Type B pancreatic cell (in vitro differentiated cells): ENCODE measurements around the gene MKNK2. TPM values are rescaled to one million over a fixed set of nuclear protein-coding genes. Genes with fewer than 3 reads are reported as not detected.

Experiments used
- DNase-seq: peaks from one replicate; pipeline ENCODE4 v3.0.0; 2021; ENCODE audit warnings: mixed read lengths; ENCODE audit not compliant: unreplicated experiment; ENCODE audit errors: extremely low spot score
- H3K27ac Mint-ChIP-seq: 2 replicates; pipeline ENCODE4 v1.8.0; 2021; ENCODE audit warnings: mild to moderate bottlenecking, mixed read lengths
- H3K27me3 Mint-ChIP-seq: 2 replicates; pipeline ENCODE4 v1.8.0; 2021; ENCODE audit warnings: mixed read lengths
- H3K36me3 Mint-ChIP-seq: 2 replicates; pipeline ENCODE4 v1.8.0; 2021; ENCODE audit warnings: mixed read lengths
- H3K4me1 Mint-ChIP-seq: one replicate; pipeline ENCODE4 v1.8.0; 2021; ENCODE audit warnings: mixed read lengths; ENCODE audit not compliant: unreplicated experiment
- H3K4me3 Mint-ChIP-seq: 2 replicates; pipeline ENCODE4 v1.8.0; 2021; ENCODE audit warnings: mild to moderate bottlenecking, mixed read lengths
- H3K9me3 Mint-ChIP-seq: 2 replicates; pipeline ENCODE4 v1.8.0; 2021; ENCODE audit warnings: mixed read lengths
- CTCF ChIP-seq: fragments of 200-600 bp; sonication (generic); conservative IDR thresholded peaks from 2 replicates; pipeline ENCODE4 v1.5.0; 2021; ENCODE audit warnings: antibody characterized with exemption, mild to moderate bottlenecking
- total RNA-seq: library from RNA; stranded (reverse); gene quantifications from 2 replicates; pipeline ENCODE4 v1.2.1, GENCODE V29; 2021; ENCODE audit warnings: low replicate concordance

Gene MKNK2
- total RNA-seq, 1 donor from 2014 or later: 118 TPM

- H3K9me3 Mint-ChIP-seq: no peaks in the 10 kb centered on the region
- no peak overlapping the region for H3K27ac Mint-ChIP-seq
- no peak for DNase-seq
- peaks cover 6% of the 10 kb centered on the region for H3K4me1 Mint-ChIP-seq
- TF ChIP-seq CTCF: no peak
- no peaks in the 10 kb centered on the region for H3K27me3 Mint-ChIP-seq
- H3K36me3 Mint-ChIP-seq: peaks cover 3% of the 10 kb centered on the region
- no peak overlapping the region for H3K4me3 Mint-ChIP-seq
These were observed 31.1 kb upstream of the MKNK2 start for GRCh38 chr19:2081873-2082810.

- no peak for DNase-seq
- Mint-ChIP-seq H3K4me1 (peaks cover 4% of the 10 kb centered on the region), H3K27me3 (no peaks in the 10 kb centered on the region), H3K9me3 (no peaks in the 10 kb centered on the region), H3K27ac (peak overlapping the region; percentile 39), H3K36me3 (peaks cover 3% of the 10 kb centered on the region), H3K4me3 (no peak overlapping the region)
- TF ChIP-seq CTCF: no peak
These were observed 29.4 kb upstream of the MKNK2 start for GRCh38 chr19:2080336-2080988.

- no peaks in the 10 kb centered on the region for H3K9me3 Mint-ChIP-seq
- H3K27ac Mint-ChIP-seq: no peak overlapping the region
- no peak overlapping the region for H3K4me3 Mint-ChIP-seq
- DNase-seq: no peak
- H3K27me3 Mint-ChIP-seq: no peaks in the 10 kb centered on the region
- no peaks in the 10 kb centered on the region for H3K36me3 Mint-ChIP-seq
- no peak for TF ChIP-seq CTCF
- peaks cover 4% of the 10 kb centered on the region for H3K4me1 Mint-ChIP-seq
These were observed 28.8 kb upstream of the MKNK2 start for GRCh38 chr19:2079865-2080301.

- no peak for DNase-seq
- peaks cover 4% of the 10 kb centered on the region for H3K4me1 Mint-ChIP-seq
- H3K36me3 Mint-ChIP-seq: no peaks in the 10 kb centered on the region
- no peak overlapping the region for H3K27ac Mint-ChIP-seq
- TF ChIP-seq CTCF: no peak
- no peaks in the 10 kb centered on the region for H3K9me3 Mint-ChIP-seq
- no peak overlapping the region for H3K4me3 Mint-ChIP-seq
- no peaks in the 10 kb centered on the region for H3K27me3 Mint-ChIP-seq
These were observed 28.2 kb upstream of the MKNK2 start for GRCh38 chr19:2079076-2079864.

- Mint-ChIP-seq H3K4me1 (peaks cover 4% of the 10 kb centered on the region), H3K9me3 (no peaks in the 10 kb centered on the region), H3K4me3 (no peak overlapping the region), H3K36me3 (no peaks in the 10 kb centered on the region), H3K27ac (no peak overlapping the region), H3K27me3 (no peaks in the 10 kb centered on the region)
- DNase-seq: no peak
- no peak for TF ChIP-seq CTCF
These were observed 27.0 kb upstream of the MKNK2 start for GRCh38 chr19:2077833-2078619.
